Dermis microvascular lymphatic vessel endothelial cell (primary cell): ENCODE measurements around the gene RASL10A. TPM values are rescaled to one million over a fixed set of nuclear protein-coding genes. Genes with fewer than 3 reads are reported as not detected.

ENCODE experiments used
- DNase-seq, 2 donors: peaks; one replicate each; pipeline versions ENCODE4 v3.0.0 to v3.0.0-alpha.2; 2010; ENCODE audit warnings: low read depth in 2 of 2
- total RNA-seq: library from RNA; depleted of rRNA; stranded (reverse); fragments of >200 nt; gene quantifications from 2 replicates; pipeline ENCODE4 v1.2.1, GENCODE V29; 2014

The RASL10A gene
- total RNA-seq, 1 donor from 2014 or later, result 2.3 TPM

DNA sequence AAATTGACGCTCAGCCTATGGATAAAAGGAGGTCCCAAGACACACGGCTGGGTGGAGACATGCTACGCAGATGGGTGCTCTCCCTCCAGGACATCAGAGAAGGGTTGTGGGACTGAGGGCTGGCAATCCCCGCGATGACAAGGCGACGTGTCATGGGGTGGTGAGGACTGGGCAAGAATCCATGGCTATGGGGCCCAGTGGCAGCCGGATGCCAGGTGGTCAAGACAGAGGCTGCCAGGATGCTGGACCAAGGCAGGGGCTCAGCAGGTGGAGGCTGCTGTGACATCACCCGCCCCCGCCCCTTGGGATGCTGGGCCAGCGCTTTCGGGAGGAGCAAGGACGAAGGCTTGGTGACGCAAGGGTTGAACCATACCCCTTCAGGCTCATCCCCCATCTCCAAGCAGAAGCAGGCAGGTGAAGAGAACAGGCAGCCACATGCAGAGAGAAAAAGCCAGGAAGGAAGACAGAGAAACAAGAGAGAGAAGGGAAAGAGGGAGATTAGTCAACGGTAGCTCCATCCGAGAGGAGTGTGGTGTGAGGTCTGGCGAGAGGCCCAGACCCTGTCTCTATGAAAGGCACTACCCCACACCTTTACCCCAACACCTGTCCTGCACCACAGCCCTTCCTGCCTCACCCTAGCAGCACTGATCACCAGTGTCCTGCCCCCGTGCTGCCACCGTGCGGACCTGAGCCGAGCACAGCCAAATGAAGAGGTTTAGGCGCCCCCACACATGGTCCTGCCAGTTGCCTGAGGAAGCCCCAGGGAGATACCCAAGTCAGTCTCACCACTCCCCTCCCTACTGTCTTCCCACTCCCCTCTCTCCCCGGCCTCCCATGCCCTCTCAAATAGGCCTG is 24.1 kb upstream of the RASL10A start:
- DNase-seq, result no peak

- no peak for DNase-seq
These were observed 22.9 kb upstream of the RASL10A start for GRCh38 chr22:29338398-29338797.

GRCh38 chr22:29337631-29338284 is 22.3 kb upstream of the RASL10A start:
- no peak for DNase-seq

DNA sequence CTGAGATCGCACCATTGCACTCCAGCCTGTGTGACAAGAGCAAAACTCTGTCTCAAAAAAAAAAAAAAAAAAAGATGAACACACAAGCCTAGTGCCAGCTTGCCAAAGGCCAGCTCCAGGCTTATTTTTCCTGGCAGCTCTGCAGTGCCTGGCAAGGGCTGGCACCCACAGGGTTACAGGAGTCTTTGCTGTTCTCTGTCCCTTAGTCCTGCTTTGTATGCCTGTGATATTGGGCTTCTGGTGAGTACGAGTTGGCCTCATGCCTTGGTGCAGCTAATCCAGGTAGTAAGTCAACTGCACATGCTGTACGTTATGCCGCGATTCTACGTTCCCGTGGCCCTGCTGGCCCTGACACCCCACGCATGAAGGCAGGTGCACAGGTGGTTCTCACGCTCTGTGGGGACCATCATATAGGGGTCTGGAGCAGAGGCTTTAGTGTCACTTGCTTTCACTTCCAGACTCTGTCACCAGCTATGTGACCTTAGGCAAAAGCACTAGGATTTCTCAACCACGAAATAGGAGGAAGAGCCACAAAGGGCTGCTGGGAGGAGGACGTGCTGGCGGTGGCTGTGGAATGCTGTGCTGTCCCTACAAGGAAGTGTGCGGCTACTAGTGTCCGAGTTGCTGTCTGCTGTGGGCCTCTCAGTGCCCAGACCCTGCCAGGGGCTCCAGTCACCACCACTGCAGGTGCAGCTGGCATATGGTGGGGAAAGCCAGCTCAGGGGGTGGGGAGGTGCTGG is 21.4 kb upstream of the RASL10A start:
- DNase-seq, result no peak

- no peak for DNase-seq
These were observed 20.2 kb upstream of the RASL10A start for GRCh38 chr22:29335656-29336055.

GRCh38 chr22:29334696-29335344 is 19.3 kb upstream of the RASL10A start:
- peak in 1 of 2 donors; percentile 36 for DNase-seq

DNA sequence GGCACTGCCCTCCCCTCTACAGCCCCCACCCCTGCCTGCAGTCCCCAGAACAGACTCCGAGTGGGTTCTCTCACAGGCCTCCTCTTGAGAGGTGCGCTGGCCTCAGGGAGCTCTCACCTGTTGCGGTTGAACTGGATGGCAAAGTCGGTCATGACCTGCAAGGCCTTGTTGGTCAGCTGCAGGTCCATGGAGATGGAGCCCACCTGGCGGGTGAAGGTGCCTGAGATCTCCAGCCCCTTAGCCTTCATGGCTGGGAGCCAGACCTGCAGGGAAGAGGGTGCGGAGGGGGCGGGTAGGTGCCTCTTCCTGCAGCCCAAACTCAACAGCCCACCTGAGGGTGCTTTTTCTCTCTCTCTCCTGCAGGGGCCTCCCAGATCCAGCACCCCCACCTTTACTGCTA is 18.7 kb upstream of the RASL10A start:
- no peak for DNase-seq

DNA sequence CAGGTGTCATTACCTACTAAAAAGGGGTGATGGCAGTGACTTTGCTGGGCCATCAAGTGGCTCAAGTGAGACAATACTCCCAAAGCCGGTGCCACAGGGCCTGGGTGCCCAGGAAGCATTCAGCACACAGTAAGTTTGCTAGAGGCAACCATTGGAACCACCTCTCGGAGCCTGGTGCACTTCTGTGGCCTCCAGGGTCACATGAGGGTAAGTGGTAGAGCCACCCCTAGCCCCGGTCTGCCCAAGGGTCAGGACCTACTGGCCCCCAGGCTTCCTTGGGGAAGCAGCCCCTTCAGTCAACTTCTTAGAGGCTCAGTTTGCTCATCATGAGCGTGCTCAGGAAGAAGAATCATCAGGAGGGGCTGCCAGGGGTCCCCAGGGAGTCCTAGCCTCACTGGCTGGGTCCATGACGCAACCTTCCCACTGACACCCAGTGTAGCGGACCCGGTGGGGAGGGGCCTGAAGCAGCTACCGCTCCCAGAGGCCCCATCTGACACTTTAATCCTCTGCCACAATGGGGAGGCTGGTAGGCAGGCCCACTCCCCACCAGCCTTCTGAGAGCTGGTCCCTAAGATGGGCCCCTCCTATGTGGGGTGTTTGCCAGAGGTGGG is 17.5 kb upstream of the RASL10A start:
- DNase-seq, result no peak

DNA sequence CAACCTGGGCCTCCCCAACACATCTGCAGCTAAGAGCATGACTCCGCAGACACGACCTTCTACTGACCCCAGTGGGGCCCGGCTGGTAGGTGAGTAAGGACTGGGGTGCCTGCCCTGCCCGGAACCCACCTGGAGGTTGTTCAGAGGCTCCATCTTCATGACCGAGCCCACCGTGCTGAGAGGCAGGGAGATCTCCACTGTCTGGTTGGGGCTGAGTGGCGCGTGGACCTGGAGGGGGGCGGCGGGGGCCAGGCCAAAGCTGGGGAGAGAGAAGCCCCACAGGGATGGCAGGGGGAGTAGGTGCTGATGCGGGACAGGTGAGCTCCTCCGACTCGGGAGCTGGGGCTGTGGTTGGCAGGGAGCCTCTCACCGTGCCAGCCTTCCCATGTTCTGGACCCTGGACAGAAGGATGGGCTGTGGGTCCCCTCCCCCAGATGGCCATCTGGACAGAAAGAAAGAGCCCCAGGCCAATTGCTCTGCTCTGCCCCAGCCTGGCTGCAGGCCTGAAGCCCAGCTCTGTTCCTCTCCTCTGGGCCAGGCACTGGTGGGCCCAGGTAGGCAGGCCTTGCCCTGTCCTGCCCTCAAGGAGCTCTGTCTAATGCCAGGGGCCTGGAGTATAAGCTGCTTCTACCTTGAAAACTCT is 16.3 kb upstream of the RASL10A start:
- no peak for DNase-seq

- DNase-seq, result no peak
These were observed 15.7 kb upstream of the RASL10A start for GRCh38 chr22:29331213-29331612.

- peak in 1 of 2 donors; percentile 53 for DNase-seq
These were observed 15.3 kb upstream of the RASL10A start for GRCh38 chr22:29330753-29331152.

- DNase-seq, result no peak
These were observed 14.8 kb upstream of the RASL10A start for GRCh38 chr22:29330291-29330690.

DNA sequence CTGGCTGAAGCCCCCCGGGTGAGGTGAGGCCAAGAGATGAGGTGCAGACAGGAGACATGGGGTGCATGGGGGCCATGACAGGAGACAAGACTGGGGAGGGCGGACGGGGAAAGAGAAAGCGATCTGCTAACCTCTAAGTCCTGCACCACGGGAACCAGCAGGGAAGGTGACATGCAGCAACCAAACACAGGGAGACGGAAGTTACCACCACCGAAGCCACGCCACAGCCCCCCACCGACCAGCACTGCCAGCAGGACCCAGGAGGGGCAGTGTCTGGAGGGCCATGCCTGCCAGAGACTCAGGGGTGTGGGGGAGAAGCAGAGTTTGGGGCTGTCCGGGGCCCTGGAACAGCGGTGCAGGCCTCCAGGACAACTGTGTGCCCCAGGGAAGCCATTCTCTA is 14.1 kb upstream of the RASL10A start:
- DNase-seq, result no peak

- DNase-seq, result no peak
These were observed 13.3 kb upstream of the RASL10A start for GRCh38 chr22:29328566-29329500.

DNA sequence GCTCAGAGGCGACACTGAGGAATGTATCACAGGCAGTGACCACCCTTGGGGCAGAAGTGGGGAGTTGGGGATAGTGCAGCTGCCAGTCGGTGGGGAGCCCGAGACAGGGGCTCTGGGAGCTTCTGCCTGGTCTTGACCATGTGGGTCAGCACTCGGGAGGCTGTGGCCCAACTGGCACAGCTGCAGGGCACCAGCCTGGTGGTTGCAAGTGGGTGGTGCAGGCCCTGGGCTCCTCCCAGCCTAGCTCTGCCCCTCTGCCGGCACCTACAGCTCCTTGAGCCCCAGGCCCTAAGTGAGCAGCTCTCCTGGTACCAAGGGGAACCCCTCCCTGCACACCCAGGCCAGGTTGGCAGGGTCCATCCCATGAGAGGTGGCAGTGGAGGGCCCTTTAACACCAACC is 12.6 kb upstream of the RASL10A start:
- no peak for DNase-seq

GRCh38 chr22:29327089-29327764 is 11.7 kb upstream of the RASL10A start:
- no peak for DNase-seq

GRCh38 chr22:29326481-29326880 is 11.0 kb upstream of the RASL10A start:
- no peak for DNase-seq

GRCh38 chr22:29325785-29326315 is 10.4 kb upstream of the RASL10A start:
- no peak for DNase-seq

DNA sequence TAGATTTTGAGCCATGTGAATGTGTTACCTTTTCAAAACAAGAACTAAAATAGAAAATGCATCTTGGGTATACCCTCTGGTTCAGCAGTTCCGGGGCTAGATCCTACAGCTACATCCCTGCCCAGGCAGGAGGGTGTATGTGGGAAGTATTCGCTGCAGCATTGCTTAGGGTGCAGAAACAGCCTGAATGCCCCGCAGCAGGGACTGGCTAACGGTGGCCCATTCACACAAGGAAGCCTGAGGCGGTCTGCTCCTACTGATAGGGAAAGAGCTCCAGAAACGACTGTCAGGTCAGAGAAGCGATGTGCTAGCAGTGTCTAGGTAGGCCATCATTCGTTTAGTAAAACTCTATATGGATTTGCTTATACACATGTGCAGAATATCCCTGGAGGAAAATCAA is 9.9 kb upstream of the RASL10A start:
- DNase-seq, result no peak
